IMR-90 (cell line): Measurements from ENCODE around the gene PSMC5. TPM values are rescaled to one million over a fixed set of nuclear protein-coding genes. Genes with fewer than 3 reads are reported as not detected.

Experiments used
- ATAC-seq: fragments of 200-7000 bp; cut with Tn5 transposase; 2 replicates; pipeline ENCODE4 v1.9.1; 2020; ENCODE audit warnings: low read depth, mild to moderate bottlenecking, moderate library complexity
- BruUV-seq: library from RNA; stranded (reverse); fragments of 400-500 nt; replicated peaks from 2 replicates; lab custom pipeline; 2021; lab: Mats Ljungman, UMichigan
- CTCF ChIA-PET: fragments of 300-600 bp; formaldehyde crosslinking; extraction: SDS; loops from one replicate; lab custom pipeline; 2021; ENCODE audit warnings: antibody characterized with exemption; lab: Yijun Ruan, JAX
- POLR2A ChIA-PET: fragments of 300-600 bp; sonication (Branson Sonifier 250); formaldehyde crosslinking; loops from one replicate; lab custom pipeline; 2022; ENCODE audit warnings: antibody characterized with exemption; ENCODE audit not compliant: unreplicated experiment; lab: Charles Lee
- DNase-seq: peaks from one replicate; pipeline ENCODE4 v3.0.0; 2013
- H2AFZ ChIP-seq: replicated peaks from 2 replicates; pipeline ENCODE3; 2013; ENCODE audit warnings: low read length, mild to moderate bottlenecking; ENCODE audit not compliant: poor library complexity
- H2AK5ac ChIP-seq: 2 replicates; pipeline ENCODE4 v1.6.1; 2013; ENCODE audit warnings: low read depth, low read length, inconsistent platforms
- H2AK9ac ChIP-seq: replicated peaks from 2 replicates; pipeline ENCODE3; 2013; ENCODE audit warnings: mild to moderate bottlenecking, low read depth, low read length, moderate library complexity; ENCODE audit not compliant: poor library complexity
- H2BK120ac ChIP-seq: 2 replicates; pipeline ENCODE4 v1.6.1; 2013; ENCODE audit warnings: low read depth, low read length, inconsistent platforms
- H2BK15ac ChIP-seq: 3 replicates; pipeline ENCODE4 v1.6.1; 2013; ENCODE audit warnings: low read depth, low read length, inconsistent platforms
- H2BK20ac ChIP-seq: 2 replicates; pipeline ENCODE4 v1.6.1; 2013; ENCODE audit warnings: low read depth, mild to moderate bottlenecking, inconsistent platforms, low read length, moderate library complexity
- H2BK5ac ChIP-seq: 2 replicates; pipeline ENCODE4 v1.6.1; 2013; ENCODE audit warnings: mild to moderate bottlenecking, low read depth, low read length, inconsistent platforms; ENCODE audit not compliant: poor library complexity, severe bottlenecking
- H3K14ac ChIP-seq: replicated peaks from 2 replicates; pipeline ENCODE4 v1.6.1; 2013; ENCODE audit warnings: low read depth, low read length, inconsistent platforms
- H3K18ac ChIP-seq: 2 replicates; pipeline ENCODE4 v1.6.1; 2013; ENCODE audit warnings: low read depth, low read length, control low read depth
- H3K23ac ChIP-seq: 2 replicates; pipeline ENCODE4 v1.6.1; 2013; ENCODE audit warnings: low read depth, low read length, inconsistent platforms
- H3K27ac ChIP-seq: 2 replicates; pipeline ENCODE4 v1.5.1; 2013; ENCODE audit warnings: mild to moderate bottlenecking, control low read depth, low read length; ENCODE audit not compliant: insufficient read depth
- H3K27me3 ChIP-seq: 2 replicates; pipeline ENCODE4 v1.6.1; 2013; ENCODE audit warnings: low read length; ENCODE audit not compliant: control insufficient read depth, insufficient read depth
- H3K36me3 ChIP-seq: 2 replicates; pipeline ENCODE4 v1.6.1; 2013; ENCODE audit warnings: low read length, mixed read lengths; ENCODE audit not compliant: control insufficient read depth, insufficient read depth
- H3K4ac ChIP-seq: 2 replicates; pipeline ENCODE4 v1.6.1; 2013; ENCODE audit warnings: low read depth, low read length, inconsistent platforms
- H3K4me1 ChIP-seq: 2 replicates; pipeline ENCODE4 v1.6.1; 2013; ENCODE audit warnings: low read length, mixed read lengths; ENCODE audit not compliant: control insufficient read depth, insufficient read depth
- H3K4me2 ChIP-seq: 2 replicates; pipeline ENCODE4 v1.6.1; 2013; ENCODE audit warnings: low read depth, mild to moderate bottlenecking, control low read depth, low read length, moderate library complexity
- H3K4me3 ChIP-seq: 2 replicates; pipeline ENCODE4 v1.5.1; 2013; ENCODE audit warnings: low read depth, mild to moderate bottlenecking, control low read depth, low read length, moderate library complexity; ENCODE audit not compliant: insufficient read depth
- H3K56ac ChIP-seq: 2 replicates; pipeline ENCODE4 v1.6.1; 2013; ENCODE audit warnings: low read length, inconsistent platforms; ENCODE audit not compliant: insufficient read depth; ENCODE audit errors: extremely low read depth
- H3K79me1 ChIP-seq, 2 experiments: 2 replicates each; pipeline ENCODE4 v1.6.1; 2013; ENCODE audit warnings: low read length in 2 of 2, inconsistent platforms in 1 of 2, low read depth in 1 of 2
- H3K9ac ChIP-seq: 2 replicates; pipeline ENCODE4 v1.6.1; 2013; ENCODE audit warnings: low read depth, low read length, control low read depth
- H3K9me1 ChIP-seq: 2 replicates; pipeline ENCODE4 v1.6.1; 2013; ENCODE audit warnings: low read length, inconsistent platforms; ENCODE audit not compliant: insufficient read depth
- H3K9me3 ChIP-seq: 2 replicates; pipeline ENCODE4 v1.6.1; 2013; ENCODE audit warnings: low read length; ENCODE audit not compliant: control insufficient read depth, insufficient read depth
- H4K20me1 ChIP-seq: 2 replicates; pipeline ENCODE4 v1.6.1; 2013; ENCODE audit warnings: low read length, inconsistent platforms; ENCODE audit not compliant: insufficient read depth
- H4K5ac ChIP-seq: 2 replicates; pipeline ENCODE4 v1.6.1; 2013; ENCODE audit warnings: mild to moderate bottlenecking, low read depth, low read length, control low read depth
- H4K8ac ChIP-seq, 2 experiments: 2 replicates each; pipeline ENCODE4 v1.6.1; 2013; ENCODE audit warnings: low read depth in 2 of 2, low read length in 2 of 2, control low read depth in 1 of 2, inconsistent platforms in 1 of 2
- H4K91ac ChIP-seq: 2 replicates; pipeline ENCODE4 v1.6.1; 2013; ENCODE audit warnings: low read depth, low read length, inconsistent platforms; ENCODE audit not compliant: insufficient read depth
- BHLHE40 ChIP-seq: fragments of 150-350 bp; IDR thresholded peaks from 2 replicates; pipeline ENCODE4 v1.6.1; 2016; ENCODE audit warnings: mild to moderate bottlenecking, low read depth, low read length
- CEBPB ChIP-seq: IDR thresholded peaks from 2 replicates; pipeline ENCODE4 v1.6.1; 2012; ENCODE audit warnings: low read depth, low read length, improper control_type of control experiment
- CHD1 ChIP-seq: IDR thresholded peaks from 2 replicates; pipeline ENCODE4 v1.6.1; 2012; ENCODE audit warnings: low read depth, low read length, improper control_type of control experiment
- FOS ChIP-seq: fragments of 150-350 bp; IDR thresholded peaks from 2 replicates; pipeline ENCODE4 v1.6.1; 2016; ENCODE audit warnings: low read depth, low read length
- MAFK ChIP-seq: IDR thresholded peaks from 2 replicates; pipeline ENCODE4 v1.6.1; 2012; ENCODE audit warnings: low read depth, low read length, improper control_type of control experiment
- MAZ ChIP-seq: IDR thresholded peaks from 2 replicates; pipeline ENCODE4 v1.6.1; 2012; ENCODE audit warnings: low read depth, mild to moderate bottlenecking, low read length, improper control_type of control experiment, moderate library complexity, borderline replicate concordance
- MXI1 ChIP-seq: IDR thresholded peaks from 2 replicates; pipeline ENCODE4 v1.6.1; 2012; ENCODE audit warnings: low read depth, mild to moderate bottlenecking, low read length, moderate library complexity, borderline replicate concordance
- NFE2L2 ChIP-seq: fragments of 150-350 bp; IDR thresholded peaks from 2 replicates; pipeline ENCODE4 v1.6.1; 2016; ENCODE audit warnings: low read depth, mild to moderate bottlenecking, low read length
- POLR2A ChIP-seq: IDR thresholded peaks from 2 replicates; pipeline ENCODE4 v1.6.1; 2012; ENCODE audit warnings: mild to moderate bottlenecking, low read depth, low read length
- RAD21 ChIP-seq: IDR thresholded peaks from 2 replicates; pipeline ENCODE4 v1.6.1; 2012; ENCODE audit warnings: low read length, improper control_type of control experiment
- RCOR1 ChIP-seq: IDR thresholded peaks from 2 replicates; pipeline ENCODE4 v1.6.1; 2012; ENCODE audit warnings: mild to moderate bottlenecking, low read length, improper control_type of control experiment; ENCODE audit not compliant: insufficient replicate concordance
- RFX5 ChIP-seq: IDR thresholded peaks from 2 replicates; pipeline ENCODE4 v1.8.0; 2012; ENCODE audit warnings: low read depth, mild to moderate bottlenecking, low read length, moderate library complexity
- SMC3 ChIP-seq: fragments of 150-350 bp; IDR thresholded peaks from 2 replicates; pipeline ENCODE4 v1.6.1; 2016; ENCODE audit warnings: low read depth, mild to moderate bottlenecking, antibody characterized with exemption, low read length, moderate library complexity
- WGBS, 2 experiments: methylation state at CpG; one replicate each; pipeline versions ENCODE4 v1.1.5 to v1.1.7; 2013; ENCODE audit warnings: missing lambda C conversion rate in 2 of 2; ENCODE audit not compliant: insufficient read length in 1 of 2; ENCODE audit errors: extremely low coverage in 2 of 2; 5-methylcytosine and 5-hydroxymethylcytosine counted together
- dilution Hi-C: fragments of 300-500 bp; cut with HindIII; formaldehyde crosslinking; loops from one replicate; pipeline ENCODE4 v1.14.3; 2018; ENCODE audit warnings: low sequenced_read_pairs; ENCODE audit not compliant: unreplicated experiment
- in situ Hi-C: fragments of 300-500 bp; cut with MboI; formaldehyde crosslinking; loops from 3 replicates; pipeline ENCODE4 v1.14.3; 2019; ENCODE audit warnings: low sequenced_read_pairs, inconsistent platforms, mixed read lengths
- intact Hi-C: fragments of 100-400 bp; cut with micrococcal nuclease; formaldehyde crosslinking; loops from 2 replicates; pipeline ENCODE4 v1.10.0; 2022
- polyA plus RNA-seq, 3 experiments: library from polyadenylated mRNA; depleted of rRNA; stranded (reverse); fragments of >200 nt; gene quantifications; 2 replicates each; pipeline ENCODE4 v1.2.3, GENCODE V29; 2012; ENCODE audit warnings: low replicate concordance in 1 of 3
- total RNA-seq: library from RNA; depleted of rRNA; stranded (reverse); fragments of >200 nt; gene quantifications from 2 replicates; pipeline ENCODE4 v1.2.3, GENCODE V29; 2012
- TF ChIP-seq, protein P1 (sequence below): fragments of 150-350 bp; IDR thresholded peaks from 2 replicates; pipeline ENCODE4 v1.6.1; 2017; ENCODE audit warnings: mild to moderate bottlenecking, antibody characterized with exemption, low read length, low read depth
- TF ChIP-seq, protein P2 (sequence below): fragments of 150-350 bp; IDR thresholded peaks from 2 replicates; pipeline ENCODE4 v1.6.1; 2016; ENCODE audit warnings: low read depth, mild to moderate bottlenecking, low read length, moderate library complexity, borderline replicate concordance
- TF ChIP-seq, protein P3 (sequence below): conservative IDR thresholded peaks from 2 replicates; pipeline ENCODE4 v1.5.1; 2012; ENCODE audit warnings: mild to moderate bottlenecking, low read depth, low read length, improper control_type of control experiment

The PSMC5 gene
- total and polyA plus RNA-seq, 2 of the 4 experiments (the other 2 are of a cell fraction) = 105 to 165 TPM

DNA sequence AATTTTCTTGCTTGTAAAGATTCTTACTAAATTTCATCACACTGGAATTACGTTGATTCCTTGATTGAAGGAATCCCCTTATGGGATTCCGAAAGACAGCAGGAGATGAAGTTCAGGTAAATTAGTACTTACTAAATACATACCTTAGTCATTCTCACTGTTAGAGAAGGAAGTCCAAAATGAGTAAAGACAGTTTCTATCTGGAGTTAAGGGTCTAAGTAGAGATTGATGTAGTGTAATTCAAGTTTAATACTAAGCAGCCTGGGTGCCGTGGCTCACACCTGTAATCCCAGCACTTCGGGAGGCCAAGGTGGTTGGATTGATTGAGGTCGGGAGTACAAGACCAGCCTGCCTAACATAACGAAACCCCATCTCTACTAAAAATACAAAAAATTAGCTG lies 43.7 kb upstream of the PSMC5 start:
- no peak overlapping the region for H2AFZ ChIP-seq
- no peak for DNase-seq
- peaks cover 15% of the 10 kb centered on the region for H3K9me1 ChIP-seq
- no peak overlapping the region for H3K4me3 ChIP-seq
- no peak overlapping the region for H3K14ac ChIP-seq
- no peak overlapping the region for H2BK120ac ChIP-seq
- H3K79me1 ChIP-seq = peaks cover 13 to 72% of the 10 kb centered on the region in 2 experiments; a peak in 3 of 4 replicates
- no peak overlapping the region for H3K9ac ChIP-seq
- dilution Hi-C loops (no loop called here), intact Hi-C loops (no loop called here), in situ Hi-C loops (no loop called here)
- no peak overlapping the region for H2AK9ac ChIP-seq
- no peak overlapping the region for H3K23ac ChIP-seq
- H4K5ac ChIP-seq = no peak overlapping the region
- TF ChIP-seq FOS (no peak), MXI1 (no peak), POLR2A (no peak), SMC3 (no peak), NFE2L2 (no peak), RFX5 (no peak), CHD1 (no peak), CEBPB (no peak), MAZ (no peak), RAD21 (no peak), RCOR1 (no peak), BHLHE40 (no peak), MAFK (no peak)
- TF ChIP-seq, protein P1, sequence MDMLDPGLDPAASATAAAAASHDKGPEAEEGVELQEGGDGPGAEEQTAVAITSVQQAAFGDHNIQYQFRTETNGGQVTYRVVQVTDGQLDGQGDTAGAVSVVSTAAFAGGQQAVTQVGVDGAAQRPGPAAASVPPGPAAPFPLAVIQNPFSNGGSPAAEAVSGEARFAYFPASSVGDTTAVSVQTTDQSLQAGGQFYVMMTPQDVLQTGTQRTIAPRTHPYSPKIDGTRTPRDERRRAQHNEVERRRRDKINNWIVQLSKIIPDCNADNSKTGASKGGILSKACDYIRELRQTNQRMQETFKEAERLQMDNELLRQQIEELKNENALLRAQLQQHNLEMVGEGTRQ = no peak
- TF ChIP-seq, protein P2, sequence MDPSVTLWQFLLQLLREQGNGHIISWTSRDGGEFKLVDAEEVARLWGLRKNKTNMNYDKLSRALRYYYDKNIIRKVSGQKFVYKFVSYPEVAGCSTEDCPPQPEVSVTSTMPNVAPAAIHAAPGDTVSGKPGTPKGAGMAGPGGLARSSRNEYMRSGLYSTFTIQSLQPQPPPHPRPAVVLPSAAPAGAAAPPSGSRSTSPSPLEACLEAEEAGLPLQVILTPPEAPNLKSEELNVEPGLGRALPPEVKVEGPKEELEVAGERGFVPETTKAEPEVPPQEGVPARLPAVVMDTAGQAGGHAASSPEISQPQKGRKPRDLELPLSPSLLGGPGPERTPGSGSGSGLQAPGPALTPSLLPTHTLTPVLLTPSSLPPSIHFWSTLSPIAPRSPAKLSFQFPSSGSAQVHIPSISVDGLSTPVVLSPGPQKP = no peak
- TF ChIP-seq, protein P3, sequence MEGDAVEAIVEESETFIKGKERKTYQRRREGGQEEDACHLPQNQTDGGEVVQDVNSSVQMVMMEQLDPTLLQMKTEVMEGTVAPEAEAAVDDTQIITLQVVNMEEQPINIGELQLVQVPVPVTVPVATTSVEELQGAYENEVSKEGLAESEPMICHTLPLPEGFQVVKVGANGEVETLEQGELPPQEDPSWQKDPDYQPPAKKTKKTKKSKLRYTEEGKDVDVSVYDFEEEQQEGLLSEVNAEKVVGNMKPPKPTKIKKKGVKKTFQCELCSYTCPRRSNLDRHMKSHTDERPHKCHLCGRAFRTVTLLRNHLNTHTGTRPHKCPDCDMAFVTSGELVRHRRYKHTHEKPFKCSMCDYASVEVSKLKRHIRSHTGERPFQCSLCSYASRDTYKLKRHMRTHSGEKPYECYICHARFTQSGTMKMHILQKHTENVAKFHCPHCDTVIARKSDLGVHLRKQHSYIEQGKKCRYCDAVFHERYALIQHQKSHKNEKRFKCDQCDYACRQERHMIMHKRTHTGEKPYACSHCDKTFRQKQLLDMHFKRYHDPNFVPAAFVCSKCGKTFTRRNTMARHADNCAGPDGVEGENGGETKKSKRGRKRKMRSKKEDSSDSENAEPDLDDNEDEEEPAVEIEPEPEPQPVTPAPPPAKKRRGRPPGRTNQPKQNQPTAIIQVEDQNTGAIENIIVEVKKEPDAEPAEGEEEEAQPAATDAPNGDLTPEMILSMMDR = no peak
- H3K27me3 ChIP-seq = no peaks in the 10 kb centered on the region
- H3K9me3 ChIP-seq = no peaks in the 10 kb centered on the region
- POLR2A ChIA-PET = interaction anchor here (1.0 kb wide), 1 partner anchor 10 kb away, joined by 3 read pairs; the partner anchor contains the start of genes CCDC47 and DDX42
- 77% methylated on average over 3 of the region's 6 CpGs; no CpG with 5 or more reads in 1 of the 2 experiments for WGBS, 2 experiments
- no peak overlapping the region for H4K8ac ChIP-seq
- H3K4me1 ChIP-seq = peaks cover 8% of the 10 kb centered on the region; the same call in 1 of the 2 replicates
- H3K4ac ChIP-seq = no peak overlapping the region
- no peak overlapping the region for H2BK15ac ChIP-seq
- H2BK5ac ChIP-seq = no peak overlapping the region
- no peak overlapping the region for H3K27ac ChIP-seq
- H3K18ac ChIP-seq = no peak overlapping the region
- no peak overlapping the region for H3K4me2 ChIP-seq
- no peak overlapping the region for H3K56ac ChIP-seq
- H2AK5ac ChIP-seq = no peak overlapping the region
- ATAC-seq = no peak
- BruUV-seq = no TSS peak
- no peak overlapping the region for H4K91ac ChIP-seq
- H2BK20ac ChIP-seq = no peak overlapping the region
- CTCF ChIA-PET = no interaction called here
- peaks cover 90% of the 10 kb centered on the region for H4K20me1 ChIP-seq
- peaks cover 23% of the 10 kb centered on the region for H3K36me3 ChIP-seq
